A549 (cell line): ENCODE results near the gene APOH.

Source experiments
- CTCF ChIP-seq: fragments of >200 bp; sonication (Bioruptor Twin); formaldehyde crosslinking; IDR thresholded peaks from 3 replicates; pipeline ENCODE4 v1.5.1; 2016
- FOSL2 ChIP-seq, 2 experiments: fragments of 450-650 bp in 1 of 2; fragments of >200 bp in 1 of 2; sonication (Bioruptor Twin) in 1 of 2; formaldehyde crosslinking; IDR thresholded peaks; 2 replicates each; pipeline versions ENCODE4 v1.5.0 to v1.6.1; 2016 to 2020; ENCODE audit warnings: mild to moderate bottlenecking in 1 of 2, moderate library complexity in 1 of 2
- POLR2A ChIP-seq: IDR thresholded peaks from 2 replicates; pipeline ENCODE4 v1.6.1; 2012; ENCODE audit warnings: mild to moderate bottlenecking, low read length
- REST ChIP-seq: fragments of 200-600 bp; sonication (generic); IDR thresholded peaks from 2 replicates; pipeline ENCODE4 v1.6.1; 2016; ENCODE audit warnings: antibody characterized with exemption, mild to moderate bottlenecking, moderate library complexity
- ZFP36 ChIP-seq: fragments of 450-650 bp; IDR thresholded peaks from 2 replicates; pipeline ENCODE4 v1.6.1; 2014; ENCODE audit warnings: borderline replicate concordance; ENCODE audit not compliant: partially characterized antibody
- TF ChIP-seq, protein P1 (sequence below): fragments of 250-450 bp; sonication (Bioruptor Pico); IDR thresholded peaks from 2 replicates; pipeline ENCODE4 v1.5.0; 2021; ENCODE audit warnings: mild to moderate bottlenecking, moderate library complexity, borderline replicate concordance

DNA sequence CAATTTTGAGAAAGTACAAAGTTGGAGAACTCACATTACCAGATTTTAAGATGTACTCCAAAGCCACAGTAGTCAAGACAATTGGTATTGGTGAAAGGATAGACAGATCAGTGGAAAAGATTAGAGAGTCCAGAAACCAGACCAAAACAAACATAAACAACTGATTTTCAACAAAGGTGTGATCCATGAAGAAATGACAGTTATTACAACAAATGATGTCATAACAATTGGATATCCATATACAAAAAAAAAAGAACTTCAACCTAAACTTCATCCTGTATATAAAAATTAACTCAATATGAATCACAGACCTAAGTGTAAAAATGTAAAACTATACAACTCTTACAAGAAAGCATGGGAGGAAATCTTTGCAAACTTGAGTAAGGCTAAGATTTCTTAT, 45.7 kb downstream of the APOH start:
- TF ChIP-seq FOSL2 (IDR thresholded peaks at IDR 0.05) (no peak), FOSL2 (CRISPR knock-in tag; IDR thresholded peaks at IDR 0.05) (no peak), POLR2A (no peak), REST (no peak), CTCF (no peak), ZFP36 (no peak)
- TF ChIP-seq, protein P1, sequence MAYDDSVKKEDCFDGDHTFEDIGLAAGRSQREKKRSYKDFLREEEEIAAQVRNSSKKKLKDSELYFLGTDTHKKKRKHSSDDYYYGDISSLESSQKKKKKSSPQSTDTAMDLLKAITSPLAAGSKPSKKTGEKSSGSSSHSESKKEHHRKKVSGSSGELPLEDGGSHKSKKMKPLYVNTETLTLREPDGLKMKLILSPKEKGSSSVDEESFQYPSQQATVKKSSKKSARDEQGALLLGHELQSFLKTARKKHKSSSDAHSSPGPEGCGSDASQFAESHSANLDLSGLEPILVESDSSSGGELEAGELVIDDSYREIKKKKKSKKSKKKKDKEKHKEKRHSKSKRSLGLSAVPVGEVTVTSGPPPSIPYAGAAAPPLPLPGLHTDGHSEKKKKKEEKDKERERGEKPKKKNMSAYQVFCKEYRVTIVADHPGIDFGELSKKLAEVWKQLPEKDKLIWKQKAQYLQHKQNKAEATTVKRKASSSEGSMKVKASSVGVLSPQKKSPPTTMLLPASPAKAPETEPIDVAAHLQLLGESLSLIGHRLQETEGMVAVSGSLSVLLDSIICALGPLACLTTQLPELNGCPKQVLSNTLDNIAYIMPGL (CRISPR knock-in tag): no peak
